Neural crest cell (in vitro differentiated cells): ENCODE measurements around the gene ALDH2. TPM values are rescaled to one million over a fixed set of nuclear protein-coding genes. Genes with fewer than 3 reads are reported as not detected.

Experiments used
- DNase-seq: peaks from one replicate; pipeline ENCODE4 v3.0.0; 2021; ENCODE audit warnings: low read depth, mixed read lengths, low spot score
- H3K27ac Mint-ChIP-seq: one replicate; pipeline ENCODE4 v1.8.0; 2021; ENCODE audit warnings: mild to moderate bottlenecking, mixed read lengths; ENCODE audit not compliant: unreplicated experiment
- H3K27me3 Mint-ChIP-seq: 2 replicates; pipeline ENCODE4 v1.8.0; 2021; ENCODE audit warnings: low read depth, mild to moderate bottlenecking, mixed read lengths
- H3K36me3 Mint-ChIP-seq: 2 replicates; pipeline ENCODE4 v1.8.0; 2021; ENCODE audit warnings: low read depth, mild to moderate bottlenecking, mixed read lengths
- H3K4me1 Mint-ChIP-seq: 2 replicates; pipeline ENCODE4 v1.8.0; 2021; ENCODE audit warnings: mixed read lengths
- H3K4me3 Mint-ChIP-seq: one replicate; pipeline ENCODE4 v1.8.0; 2021; ENCODE audit warnings: mild to moderate bottlenecking, mixed read lengths
- H3K9me3 Mint-ChIP-seq: 2 replicates; pipeline ENCODE4 v1.8.0; 2021; ENCODE audit warnings: mixed read lengths
- total RNA-seq: library from RNA; stranded (reverse); gene quantifications from 2 replicates; pipeline ENCODE4 v1.2.1, GENCODE V29; 2021
- TF ChIP-seq, protein P1 (sequence below): fragments of 200-600 bp; sonication (generic); conservative IDR thresholded peaks from 2 replicates; pipeline ENCODE4 v1.5.0; 2021; ENCODE audit warnings: antibody characterized with exemption, mild to moderate bottlenecking

Gene ALDH2
- total RNA-seq, 1 donor from 2014 or later: 65.9 TPM

DNA sequence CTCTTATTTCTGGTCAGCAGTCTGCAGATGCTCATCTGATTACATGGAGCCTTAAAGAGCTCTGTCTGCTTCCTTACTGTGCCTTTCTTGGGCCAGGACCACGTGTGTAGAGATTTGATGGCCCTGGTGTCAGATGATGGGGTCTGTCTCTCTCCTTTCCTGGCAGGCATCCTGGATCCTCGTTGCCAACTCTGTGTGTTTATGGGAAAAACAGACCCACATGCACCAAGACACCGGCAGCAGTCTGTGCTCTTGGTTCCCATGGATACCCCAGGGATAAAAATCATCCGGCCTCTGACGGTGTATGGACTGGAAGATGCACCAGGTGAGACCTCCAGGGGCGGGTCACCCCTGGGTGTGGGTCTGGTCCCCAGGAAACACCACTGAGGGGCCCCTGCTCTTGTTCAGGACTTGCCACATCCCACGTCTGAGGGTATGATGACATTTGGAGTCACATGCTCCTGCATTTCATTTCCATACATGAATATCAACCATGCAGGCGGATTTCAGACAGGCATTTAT is 18.5 kb upstream of the ALDH2 start:
- no peaks in the 10 kb centered on the region for H3K9me3 Mint-ChIP-seq
- TF ChIP-seq, protein P1, sequence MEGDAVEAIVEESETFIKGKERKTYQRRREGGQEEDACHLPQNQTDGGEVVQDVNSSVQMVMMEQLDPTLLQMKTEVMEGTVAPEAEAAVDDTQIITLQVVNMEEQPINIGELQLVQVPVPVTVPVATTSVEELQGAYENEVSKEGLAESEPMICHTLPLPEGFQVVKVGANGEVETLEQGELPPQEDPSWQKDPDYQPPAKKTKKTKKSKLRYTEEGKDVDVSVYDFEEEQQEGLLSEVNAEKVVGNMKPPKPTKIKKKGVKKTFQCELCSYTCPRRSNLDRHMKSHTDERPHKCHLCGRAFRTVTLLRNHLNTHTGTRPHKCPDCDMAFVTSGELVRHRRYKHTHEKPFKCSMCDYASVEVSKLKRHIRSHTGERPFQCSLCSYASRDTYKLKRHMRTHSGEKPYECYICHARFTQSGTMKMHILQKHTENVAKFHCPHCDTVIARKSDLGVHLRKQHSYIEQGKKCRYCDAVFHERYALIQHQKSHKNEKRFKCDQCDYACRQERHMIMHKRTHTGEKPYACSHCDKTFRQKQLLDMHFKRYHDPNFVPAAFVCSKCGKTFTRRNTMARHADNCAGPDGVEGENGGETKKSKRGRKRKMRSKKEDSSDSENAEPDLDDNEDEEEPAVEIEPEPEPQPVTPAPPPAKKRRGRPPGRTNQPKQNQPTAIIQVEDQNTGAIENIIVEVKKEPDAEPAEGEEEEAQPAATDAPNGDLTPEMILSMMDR: no peak
- H3K27me3 Mint-ChIP-seq: no peaks in the 10 kb centered on the region
- H3K4me3 Mint-ChIP-seq: no peak overlapping the region
- no peaks in the 10 kb centered on the region for H3K36me3 Mint-ChIP-seq
- no peak overlapping the region for H3K27ac Mint-ChIP-seq
- DNase-seq: no peak
- H3K4me1 Mint-ChIP-seq: no peaks in the 10 kb centered on the region

DNA sequence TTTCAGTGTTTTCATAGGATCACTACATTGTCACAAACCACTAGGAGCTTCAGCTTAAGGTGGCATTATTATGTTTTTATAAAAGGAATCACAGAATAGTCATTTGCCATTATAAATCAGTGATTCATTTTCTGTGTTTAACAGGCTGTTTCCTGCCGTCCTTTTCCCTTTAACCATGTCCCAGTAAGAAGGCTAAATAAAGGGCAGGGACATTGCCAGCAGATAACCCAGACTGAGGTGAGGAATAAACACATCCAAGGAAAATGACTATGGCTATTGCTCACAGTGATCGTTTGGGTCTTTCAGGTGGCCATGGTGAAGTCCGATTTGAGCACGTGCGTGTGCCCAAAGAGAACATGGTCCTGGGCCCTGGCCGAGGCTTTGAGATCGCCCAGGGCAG is 17.9 kb upstream of the ALDH2 start:
- TF ChIP-seq, protein P1: no peak
- Mint-ChIP-seq H3K4me1 (no peaks in the 10 kb centered on the region), H3K27me3 (no peaks in the 10 kb centered on the region), H3K9me3 (no peaks in the 10 kb centered on the region), H3K36me3 (no peaks in the 10 kb centered on the region), H3K27ac (no peak overlapping the region), H3K4me3 (no peak overlapping the region)
- no peak for DNase-seq

DNA sequence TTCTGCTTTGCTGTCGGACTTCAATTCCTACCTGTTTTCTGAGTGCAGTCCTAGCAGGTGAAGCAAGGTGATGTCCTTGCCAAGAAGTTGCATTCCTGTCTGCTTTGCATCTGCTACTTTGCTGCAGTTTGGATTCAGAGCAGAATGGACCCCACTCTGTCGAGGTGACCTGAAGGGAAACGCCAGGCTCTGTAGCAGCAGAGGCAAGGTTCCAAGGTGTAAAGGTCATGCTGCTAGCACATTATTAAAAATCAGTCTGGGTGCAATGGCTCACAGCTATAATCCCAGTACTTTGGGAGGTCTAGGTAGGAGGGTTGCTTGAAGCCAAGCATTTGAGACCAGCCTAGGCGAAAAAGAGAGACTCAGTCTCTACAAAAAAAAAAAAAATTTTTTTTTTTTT is 17.3 kb upstream of the ALDH2 start:
- H3K27ac Mint-ChIP-seq: peak overlapping the region; percentile 27
- no peaks in the 10 kb centered on the region for H3K27me3 Mint-ChIP-seq
- H3K4me3 Mint-ChIP-seq: no peak overlapping the region
- no peaks in the 10 kb centered on the region for H3K4me1 Mint-ChIP-seq
- TF ChIP-seq, protein P1: no peak
- no peaks in the 10 kb centered on the region for H3K36me3 Mint-ChIP-seq
- H3K9me3 Mint-ChIP-seq: no peaks in the 10 kb centered on the region
- no peak for DNase-seq

DNA sequence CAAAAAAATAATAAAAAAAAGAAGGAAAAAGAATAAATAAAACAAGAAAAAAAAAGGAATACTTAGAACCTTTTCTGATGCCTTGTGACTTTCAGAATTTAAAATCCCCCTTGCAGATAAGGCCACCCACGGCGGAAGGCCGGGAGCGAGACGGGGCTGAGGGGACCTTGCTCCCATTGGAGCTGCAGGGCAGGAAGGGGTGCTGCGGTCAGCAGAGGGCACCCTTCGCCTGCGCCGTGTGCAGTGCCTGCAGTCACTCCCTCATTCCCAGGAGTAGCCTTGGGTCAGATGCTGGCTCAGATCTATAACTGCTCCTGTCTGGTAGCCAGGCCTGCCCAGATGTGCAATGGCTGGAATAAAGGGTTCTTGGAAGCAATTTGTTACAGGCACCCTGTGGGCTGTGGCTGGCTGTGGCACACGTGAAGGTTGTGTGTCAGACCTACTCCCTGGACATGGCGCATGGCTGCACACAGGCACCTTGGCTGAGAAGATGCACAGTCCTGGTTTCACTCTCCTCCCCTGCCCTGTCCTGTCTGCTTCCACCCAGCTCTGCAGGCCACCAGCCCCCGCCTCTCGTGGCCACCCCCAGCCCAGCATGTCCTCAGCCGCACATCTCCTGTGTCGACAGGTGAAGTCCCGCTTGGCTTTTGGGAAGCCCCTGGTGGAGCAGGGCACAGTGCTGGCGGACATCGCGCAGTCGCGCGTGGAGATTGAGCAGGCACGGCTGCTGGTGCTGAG is 13.4 kb upstream of the ALDH2 start:
- H3K9me3 Mint-ChIP-seq: no peaks in the 10 kb centered on the region
- no peak overlapping the region for H3K27ac Mint-ChIP-seq
- H3K36me3 Mint-ChIP-seq: peaks cover 2% of the 10 kb centered on the region
- no peaks in the 10 kb centered on the region for H3K27me3 Mint-ChIP-seq
- no peak overlapping the region for H3K4me3 Mint-ChIP-seq
- TF ChIP-seq, protein P1: peak; percentile 69
- no peaks in the 10 kb centered on the region for H3K4me1 Mint-ChIP-seq
- peak; percentile 45 for DNase-seq

DNA sequence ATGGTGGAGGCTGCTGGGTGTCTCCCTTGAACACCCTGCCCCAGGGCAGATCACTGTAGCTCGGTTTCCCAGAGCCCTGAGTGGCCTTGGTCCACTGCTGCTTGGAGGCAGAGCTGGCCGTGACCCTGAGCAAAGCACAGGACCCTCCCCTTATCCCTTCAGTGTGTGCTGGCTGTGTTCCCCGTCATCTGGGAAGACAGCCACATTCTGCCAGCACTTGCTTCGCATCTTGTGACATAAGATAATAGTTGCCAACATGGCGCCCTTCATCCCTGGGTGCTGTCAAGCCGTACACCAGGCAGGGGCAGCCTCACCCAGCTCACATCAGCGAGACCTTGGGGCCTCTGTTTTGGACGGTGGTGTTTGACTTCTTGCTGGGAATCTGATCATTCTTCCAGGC is 12.1 kb upstream of the ALDH2 start:
- Mint-ChIP-seq H3K4me1 (no peaks in the 10 kb centered on the region), H3K9me3 (no peaks in the 10 kb centered on the region), H3K27me3 (peaks cover 10% of the 10 kb centered on the region), H3K36me3 (peaks cover 2% of the 10 kb centered on the region), H3K4me3 (no peak overlapping the region), H3K27ac (peak overlapping the region; percentile 78)
- no peak for DNase-seq
- TF ChIP-seq, protein P1: no peak
